ENCODE data around the gene HNRNPA3. TPM values are rescaled to one million over a fixed set of nuclear protein-coding genes. Genes with fewer than 3 reads are reported as not detected.

The HNRNPA3 gene
- total RNA-seq, 1 donor from 2014 or later: 184 TPM

GRCh38 chr2:177256026-177256425 lies 43.4 kb downstream of the HNRNPA3 start:
- Histone ChIP-seq H3K9me3 (ENCODE audit: insufficient read depth, low read depth, low read length) (no peaks in the 10 kb centered on the region), H3K4me3 (ENCODE audit: insufficient read depth, low read depth, low read length) (no peak overlapping the region), H3K36me3 (ENCODE audit: insufficient read depth, low read length) (peaks cover 3% of the 10 kb centered on the region), H3K4me2 (ENCODE audit: low read length) (no peak overlapping the region), H3K79me2 (ENCODE audit: insufficient read depth, low read length) (peaks cover 99% of the 10 kb centered on the region), H3K27ac (ENCODE audit: low read depth, low read length) (no peak overlapping the region), H4K20me1 (ENCODE audit: insufficient read depth, low read length) (peaks cover 94% of the 10 kb centered on the region), H2AFZ (ENCODE audit: low read depth, low read length) (no peak overlapping the region), H3K9ac (ENCODE audit: low read length) (no peak overlapping the region), H3K27me3 (ENCODE audit: insufficient read depth, low read length) (no peaks in the 10 kb centered on the region), H3K4me1 (ENCODE audit: insufficient read depth, low read length) (peaks cover 22% of the 10 kb centered on the region)
- H3K27ac Mint-ChIP-seq (ENCODE audit: unreplicated experiment): no peak overlapping the region
- H3K9me3 Mint-ChIP-seq (ENCODE audit: unreplicated experiment): no peaks in the 10 kb centered on the region
- H3K4me1 Mint-ChIP-seq (ENCODE audit: low read depth, unreplicated experiment): peaks cover 59% of the 10 kb centered on the region
- H3K4me3 Mint-ChIP-seq (ENCODE audit: unreplicated experiment): no peak overlapping the region
- TF ChIP-seq CTCF (IDR thresholded peaks at IDR 0.05; ENCODE audit: insufficient read depth, low read depth, low read length) (no peak), EZH2 (IDR thresholded peaks at IDR 0.05; ENCODE audit: insufficient read depth, low read length) (no peak)
- H3K36me3 Mint-ChIP-seq (ENCODE audit: low read depth, unreplicated experiment): peaks cover 16% of the 10 kb centered on the region
- DNase-seq (ENCODE audit: low read depth) (no peak), FAIRE-seq (no peak)
- no peaks in the 10 kb centered on the region for H3K27me3 Mint-ChIP-seq (ENCODE audit: low read depth, unreplicated experiment)

GRCh38 chr2:177256695-177257094 lies 44.1 kb downstream of the HNRNPA3 start:
- H3K4me2 ChIP-seq (ENCODE audit: low read length): no peak overlapping the region
- no peaks in the 10 kb centered on the region for H3K9me3 Mint-ChIP-seq (ENCODE audit: unreplicated experiment)
- H3K27me3 Mint-ChIP-seq (ENCODE audit: low read depth, unreplicated experiment): no peaks in the 10 kb centered on the region
- H3K36me3 ChIP-seq (ENCODE audit: insufficient read depth, low read length): peaks cover 3% of the 10 kb centered on the region
- no peak overlapping the region for H3K27ac Mint-ChIP-seq (ENCODE audit: unreplicated experiment)
- H3K4me1 Mint-ChIP-seq (ENCODE audit: low read depth, unreplicated experiment): peaks cover 56% of the 10 kb centered on the region
- no peak overlapping the region for H2AFZ ChIP-seq (ENCODE audit: low read depth, low read length)
- H4K20me1 ChIP-seq (ENCODE audit: insufficient read depth, low read length): peaks cover 94% of the 10 kb centered on the region
- peaks cover 18% of the 10 kb centered on the region for H3K4me1 ChIP-seq (ENCODE audit: insufficient read depth, low read length)
- DNase-seq (ENCODE audit: low read depth): no peak
- no peak overlapping the region for H3K27ac ChIP-seq (ENCODE audit: low read depth, low read length)
- no peaks in the 10 kb centered on the region for H3K9me3 ChIP-seq (ENCODE audit: insufficient read depth, low read depth, low read length)
- TF ChIP-seq CTCF (IDR thresholded peaks at IDR 0.05; ENCODE audit: insufficient read depth, low read depth, low read length) (no peak), EZH2 (IDR thresholded peaks at IDR 0.05; ENCODE audit: insufficient read depth, low read length) (no peak)
- no peaks in the 10 kb centered on the region for H3K27me3 ChIP-seq (ENCODE audit: insufficient read depth, low read length)
- no peak overlapping the region for H3K9ac ChIP-seq (ENCODE audit: low read length)
- no peak for FAIRE-seq
- H3K4me3 Mint-ChIP-seq (ENCODE audit: unreplicated experiment): no peak overlapping the region
- H3K4me3 ChIP-seq (ENCODE audit: insufficient read depth, low read depth, low read length): no peak overlapping the region
- H3K36me3 Mint-ChIP-seq (ENCODE audit: low read depth, unreplicated experiment): peaks cover 13% of the 10 kb centered on the region
- H3K79me2 ChIP-seq (ENCODE audit: insufficient read depth, low read length): peaks cover 99% of the 10 kb centered on the region

GRCh38 chr2:177257471-177257870 lies 44.9 kb downstream of the HNRNPA3 start:
- H3K27ac ChIP-seq (ENCODE audit: low read depth, low read length): no peak overlapping the region
- peaks cover 100% of the 10 kb centered on the region for H3K79me2 ChIP-seq (ENCODE audit: insufficient read depth, low read length)
- H3K4me1 ChIP-seq (ENCODE audit: insufficient read depth, low read length): peaks cover 21% of the 10 kb centered on the region
- H3K4me2 ChIP-seq (ENCODE audit: low read length): no peak overlapping the region
- H3K36me3 Mint-ChIP-seq (ENCODE audit: low read depth, unreplicated experiment): peaks cover 13% of the 10 kb centered on the region
- no peaks in the 10 kb centered on the region for H3K27me3 ChIP-seq (ENCODE audit: insufficient read depth, low read length)
- H3K4me1 Mint-ChIP-seq (ENCODE audit: low read depth, unreplicated experiment): peaks cover 51% of the 10 kb centered on the region
- no peak overlapping the region for H2AFZ ChIP-seq (ENCODE audit: low read depth, low read length)
- no peaks in the 10 kb centered on the region for H3K9me3 Mint-ChIP-seq (ENCODE audit: unreplicated experiment)
- DNase-seq (ENCODE audit: low read depth): no peak
- H3K4me3 Mint-ChIP-seq (ENCODE audit: unreplicated experiment): no peak overlapping the region
- H3K36me3 ChIP-seq (ENCODE audit: insufficient read depth, low read length): peaks cover 3% of the 10 kb centered on the region
- no peaks in the 10 kb centered on the region for H3K27me3 Mint-ChIP-seq (ENCODE audit: low read depth, unreplicated experiment)
- no peak for TF ChIP-seq EZH2 (IDR thresholded peaks at IDR 0.05; ENCODE audit: insufficient read depth, low read length)
- TF ChIP-seq CTCF (IDR thresholded peaks at IDR 0.05; ENCODE audit: insufficient read depth, low read depth, low read length): no peak
- peaks cover 92% of the 10 kb centered on the region for H4K20me1 ChIP-seq (ENCODE audit: insufficient read depth, low read length)
- no peak overlapping the region for H3K27ac Mint-ChIP-seq (ENCODE audit: unreplicated experiment)
- H3K9me3 ChIP-seq (ENCODE audit: insufficient read depth, low read depth, low read length): no peaks in the 10 kb centered on the region
- no peak for FAIRE-seq
- no peak overlapping the region for H3K4me3 ChIP-seq (ENCODE audit: insufficient read depth, low read depth, low read length)
- no peak overlapping the region for H3K9ac ChIP-seq (ENCODE audit: low read length)
